Mesothelial cell of epicardium (in vitro differentiated cells): ENCODE data around the gene HS2ST1. TPM values are rescaled to one million over a fixed set of nuclear protein-coding genes. Genes with fewer than 3 reads are reported as not detected.

ENCODE experiments used
- DNase-seq, 2 experiments: peaks; one replicate each; pipeline ENCODE4 v3.0.0; 2021; ENCODE audit warnings: low spot score in 2 of 2; ENCODE audit not compliant: unreplicated experiment in 2 of 2
- H3K27ac Mint-ChIP-seq: 2 replicates; pipeline ENCODE4 v1.8.0; 2021; ENCODE audit warnings: mixed read lengths
- H3K27me3 Mint-ChIP-seq: 2 replicates; pipeline ENCODE4 v1.8.0; 2021; ENCODE audit warnings: low read depth, mixed read lengths
- H3K36me3 Mint-ChIP-seq: 2 replicates; pipeline ENCODE4 v1.8.0; 2021; ENCODE audit warnings: mixed read lengths
- H3K4me1 Mint-ChIP-seq: 2 replicates; pipeline ENCODE4 v1.8.0; 2021; ENCODE audit warnings: mixed read lengths
- H3K4me3 Mint-ChIP-seq: 2 replicates; pipeline ENCODE4 v1.8.0; 2021; ENCODE audit warnings: mild to moderate bottlenecking, moderate library complexity, mixed read lengths
- H3K9me3 Mint-ChIP-seq: 2 replicates; pipeline ENCODE4 v1.8.0; 2021; ENCODE audit warnings: mixed read lengths
- total RNA-seq: library from RNA; stranded (reverse); gene quantifications from 3 replicates; pipeline ENCODE4 v1.2.1, GENCODE V29; 2021
- TF ChIP-seq, protein P1 (sequence below): fragments of 200-600 bp; sonication (generic); IDR thresholded peaks from one replicate; pipeline ENCODE4 v1.5.0; 2021; ENCODE audit warnings: antibody characterized with exemption; ENCODE audit not compliant: unreplicated experiment

HS2ST1 gene
- total RNA-seq, 1 donor from 2014 or later, result 40.2 TPM

DNA sequence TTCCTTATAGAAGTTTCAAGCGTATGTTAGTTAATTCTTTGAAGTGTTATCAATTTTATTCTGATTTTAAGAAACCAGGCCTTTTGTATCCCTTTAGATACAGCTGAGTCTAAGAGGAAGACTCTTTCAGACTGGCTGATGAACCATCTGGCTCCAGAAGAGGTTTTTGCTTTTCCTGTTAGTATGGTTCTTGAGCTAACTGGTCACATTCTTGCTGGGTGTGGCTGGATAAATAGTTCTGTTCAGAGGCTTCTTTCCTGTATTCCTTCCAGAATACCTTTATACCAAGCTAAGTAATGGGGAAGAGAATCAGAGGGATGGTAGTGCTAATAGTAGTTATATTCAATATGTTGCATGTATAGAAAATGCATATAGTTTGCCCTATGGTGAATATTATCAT is 12.4 kb downstream of the HS2ST1 start:
- Mint-ChIP-seq H3K27ac (no peak overlapping the region), H3K36me3 (peaks cover 24% of the 10 kb centered on the region), H3K4me3 (no peak overlapping the region), H3K27me3 (no peaks in the 10 kb centered on the region), H3K9me3 (peaks cover 32% of the 10 kb centered on the region), H3K4me1 (no peaks in the 10 kb centered on the region)
- TF ChIP-seq, protein P1, sequence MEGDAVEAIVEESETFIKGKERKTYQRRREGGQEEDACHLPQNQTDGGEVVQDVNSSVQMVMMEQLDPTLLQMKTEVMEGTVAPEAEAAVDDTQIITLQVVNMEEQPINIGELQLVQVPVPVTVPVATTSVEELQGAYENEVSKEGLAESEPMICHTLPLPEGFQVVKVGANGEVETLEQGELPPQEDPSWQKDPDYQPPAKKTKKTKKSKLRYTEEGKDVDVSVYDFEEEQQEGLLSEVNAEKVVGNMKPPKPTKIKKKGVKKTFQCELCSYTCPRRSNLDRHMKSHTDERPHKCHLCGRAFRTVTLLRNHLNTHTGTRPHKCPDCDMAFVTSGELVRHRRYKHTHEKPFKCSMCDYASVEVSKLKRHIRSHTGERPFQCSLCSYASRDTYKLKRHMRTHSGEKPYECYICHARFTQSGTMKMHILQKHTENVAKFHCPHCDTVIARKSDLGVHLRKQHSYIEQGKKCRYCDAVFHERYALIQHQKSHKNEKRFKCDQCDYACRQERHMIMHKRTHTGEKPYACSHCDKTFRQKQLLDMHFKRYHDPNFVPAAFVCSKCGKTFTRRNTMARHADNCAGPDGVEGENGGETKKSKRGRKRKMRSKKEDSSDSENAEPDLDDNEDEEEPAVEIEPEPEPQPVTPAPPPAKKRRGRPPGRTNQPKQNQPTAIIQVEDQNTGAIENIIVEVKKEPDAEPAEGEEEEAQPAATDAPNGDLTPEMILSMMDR, result no peak
- DNase-seq, result no peak

DNA sequence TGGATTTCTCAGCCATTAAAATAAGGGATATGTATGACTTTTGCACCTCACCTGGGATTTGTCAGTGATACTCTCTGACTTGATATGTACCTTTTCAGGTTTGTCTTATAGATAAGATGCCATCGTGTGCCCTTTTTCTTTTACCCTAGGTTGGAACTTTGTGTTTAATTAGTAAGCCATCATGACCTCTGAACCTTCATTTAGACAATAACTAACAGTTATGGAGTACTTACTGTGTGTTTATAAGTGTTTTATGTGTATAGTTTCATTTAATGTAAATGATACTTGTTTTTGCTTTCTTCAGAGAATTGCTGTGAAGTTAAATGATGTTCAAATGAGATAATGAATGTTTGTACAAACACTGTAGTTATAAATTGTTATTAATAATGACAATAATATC is 14.4 kb downstream of the HS2ST1 start:
- peaks cover 17% of the 10 kb centered on the region for H3K36me3 Mint-ChIP-seq
- peaks cover 4% of the 10 kb centered on the region for H3K4me1 Mint-ChIP-seq
- no peak overlapping the region for H3K4me3 Mint-ChIP-seq
- H3K27ac Mint-ChIP-seq, result no peak overlapping the region
- peaks cover 18% of the 10 kb centered on the region for H3K9me3 Mint-ChIP-seq
- TF ChIP-seq, protein P1, result no peak
- no peaks in the 10 kb centered on the region for H3K27me3 Mint-ChIP-seq
- DNase-seq, result no peak

DNA sequence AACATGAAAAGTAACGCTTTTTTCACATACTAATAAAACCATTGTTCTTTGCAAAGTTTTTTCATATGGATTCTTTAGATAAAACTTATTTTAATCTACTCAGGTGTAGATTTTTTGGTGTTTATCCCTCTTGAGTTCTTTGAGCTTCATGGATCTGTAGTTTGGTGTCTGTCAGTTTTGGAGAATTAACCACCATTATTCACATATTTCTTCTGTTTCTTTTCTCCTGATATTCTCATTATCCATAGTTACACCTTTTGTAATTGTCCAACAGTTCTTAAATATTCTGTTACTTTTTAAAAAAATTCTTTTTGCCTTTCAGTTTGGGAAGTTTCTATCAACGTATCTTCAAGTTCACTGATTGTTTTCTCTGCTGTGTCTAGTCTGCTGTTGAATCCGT is 18.6 kb downstream of the HS2ST1 start:
- Mint-ChIP-seq H3K4me3 (no peak overlapping the region), H3K36me3 (peaks cover 2% of the 10 kb centered on the region), H3K9me3 (no peaks in the 10 kb centered on the region), H3K4me1 (peaks cover 12% of the 10 kb centered on the region), H3K27ac (peak overlapping the region; percentile 70), H3K27me3 (no peaks in the 10 kb centered on the region)
- DNase-seq, result no peak
- TF ChIP-seq, protein P1, result no peak

DNA sequence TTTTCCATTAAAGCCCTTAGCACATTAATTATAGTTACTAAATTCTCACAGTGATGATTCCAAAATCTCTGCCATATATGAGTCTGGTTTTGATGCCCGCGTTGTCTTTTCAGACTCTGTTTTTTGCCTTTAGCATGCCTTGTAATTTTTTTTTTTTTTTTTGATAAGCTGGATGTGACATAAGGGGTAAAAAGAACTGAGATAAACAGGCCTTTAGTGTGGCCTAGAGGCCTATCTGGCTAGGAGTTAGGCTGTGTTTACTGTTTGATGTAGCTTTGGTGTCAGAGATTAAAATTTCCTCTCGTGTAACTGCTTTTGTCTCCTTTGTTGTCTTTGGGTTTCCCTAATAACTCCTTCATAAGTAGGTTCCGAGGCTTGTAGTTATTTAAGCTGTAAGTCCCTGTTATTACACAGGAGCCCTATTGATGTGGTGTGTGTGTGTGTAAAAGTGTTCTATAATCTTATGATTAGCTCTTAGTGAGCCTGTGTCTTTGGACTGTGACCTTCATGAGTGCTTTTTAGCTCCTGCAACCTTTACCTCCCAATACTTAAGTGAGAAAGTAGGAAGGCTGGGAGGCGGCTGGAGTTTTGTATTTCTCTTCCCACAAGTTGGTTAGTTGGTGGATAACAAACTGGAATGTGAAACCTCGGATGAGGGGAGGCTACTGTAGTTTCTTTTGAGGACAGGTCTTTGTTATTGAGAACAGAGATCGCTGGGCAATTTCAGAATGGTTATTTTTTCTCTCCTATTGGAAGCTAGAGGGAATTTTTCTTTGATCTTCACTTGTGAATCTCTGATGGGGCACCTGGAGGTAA is 19.3 kb downstream of the HS2ST1 start:
- Mint-ChIP-seq H3K4me3 (no peak overlapping the region), H3K27ac (peak overlapping the region; percentile 70), H3K27me3 (no peaks in the 10 kb centered on the region), H3K4me1 (peaks cover 12% of the 10 kb centered on the region), H3K9me3 (no peaks in the 10 kb centered on the region), H3K36me3 (peaks cover 2% of the 10 kb centered on the region)
- TF ChIP-seq, protein P1, result no peak
- no peak for DNase-seq

DNA sequence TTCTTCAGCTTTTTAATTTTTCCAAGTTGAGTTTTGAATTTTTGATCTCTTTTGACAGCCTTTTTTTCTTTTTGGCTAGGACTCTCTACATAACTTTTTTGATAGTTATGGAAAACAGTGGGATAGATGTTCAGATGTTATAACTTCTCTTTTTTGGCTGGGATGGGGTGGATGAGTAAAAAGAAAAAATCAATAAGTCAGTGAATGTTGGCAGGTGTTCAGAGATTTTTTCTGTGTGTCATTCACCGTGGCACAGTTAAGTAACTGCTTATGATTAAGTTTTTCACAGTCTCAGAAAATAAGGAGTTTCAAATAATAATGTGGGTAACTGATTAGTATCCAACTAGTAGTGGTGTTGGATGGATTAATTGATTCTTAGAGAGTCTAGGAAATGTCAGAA is 24.0 kb downstream of the HS2ST1 start:
- Mint-ChIP-seq H3K27ac (no peak overlapping the region), H3K9me3 (no peaks in the 10 kb centered on the region), H3K36me3 (no peaks in the 10 kb centered on the region), H3K4me1 (peaks cover 29% of the 10 kb centered on the region), H3K4me3 (no peak overlapping the region), H3K27me3 (no peaks in the 10 kb centered on the region)
- DNase-seq, result no peak
- TF ChIP-seq, protein P1, result no peak
